ENCODE measurements around the gene LHCGR. TPM values are rescaled to one million over a fixed set of nuclear protein-coding genes. Genes with fewer than 3 reads are reported as not detected.

Gene LHCGR
- total and polyA plus RNA-seq, 8 donors = not detected

DNA sequence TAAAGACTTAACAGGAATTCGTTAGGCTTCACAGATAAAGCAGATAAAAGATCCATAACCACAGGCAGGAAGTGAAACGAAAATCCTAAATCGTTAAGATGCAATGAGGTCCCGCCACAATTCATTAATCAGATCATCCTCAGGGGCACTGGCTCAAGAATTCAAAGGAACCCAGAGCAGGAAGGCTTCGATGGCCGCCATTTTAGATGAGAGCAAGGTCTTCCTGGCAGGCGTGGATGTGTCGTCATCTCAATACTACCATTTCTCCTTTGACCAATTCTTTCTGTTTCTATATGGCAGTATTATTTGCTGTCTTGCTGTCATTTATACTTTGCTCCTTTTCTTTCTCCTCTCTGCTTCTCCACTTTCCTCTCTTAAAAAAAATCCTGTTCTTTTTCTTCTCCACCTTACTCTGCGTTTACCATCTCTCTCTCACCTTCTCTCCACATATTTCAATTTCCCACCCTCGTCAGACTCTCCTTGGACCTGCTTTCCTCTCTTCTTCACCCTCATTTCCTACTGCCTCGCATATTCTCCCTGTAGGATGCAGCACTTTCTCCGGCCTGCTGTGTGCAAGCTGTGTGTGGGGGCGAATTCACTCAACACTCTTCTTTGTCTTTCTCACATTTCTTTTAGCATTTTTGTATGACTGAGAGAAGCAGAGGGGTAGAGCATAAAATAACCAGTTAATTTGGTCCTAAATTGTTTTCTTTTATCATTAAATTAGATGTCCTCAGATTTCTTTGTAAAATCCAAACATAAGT, 35.1 kb upstream of the LHCGR start:
- Histone ChIP-seq H3K4me3 (no peak overlapping the region), H3K9me3 (no peaks in the 10 kb centered on the region), H3K27ac (no peak overlapping the region), H3K4me1 (no peaks in the 10 kb centered on the region), H3K27me3 (no peaks in the 10 kb centered on the region), H3K36me3 (no peaks in the 10 kb centered on the region)
- WGBS, 2 donors = 46 to 58% methylated on average over 13 of the region's 13 CpGs
- TF ChIP-seq, protein P1, sequence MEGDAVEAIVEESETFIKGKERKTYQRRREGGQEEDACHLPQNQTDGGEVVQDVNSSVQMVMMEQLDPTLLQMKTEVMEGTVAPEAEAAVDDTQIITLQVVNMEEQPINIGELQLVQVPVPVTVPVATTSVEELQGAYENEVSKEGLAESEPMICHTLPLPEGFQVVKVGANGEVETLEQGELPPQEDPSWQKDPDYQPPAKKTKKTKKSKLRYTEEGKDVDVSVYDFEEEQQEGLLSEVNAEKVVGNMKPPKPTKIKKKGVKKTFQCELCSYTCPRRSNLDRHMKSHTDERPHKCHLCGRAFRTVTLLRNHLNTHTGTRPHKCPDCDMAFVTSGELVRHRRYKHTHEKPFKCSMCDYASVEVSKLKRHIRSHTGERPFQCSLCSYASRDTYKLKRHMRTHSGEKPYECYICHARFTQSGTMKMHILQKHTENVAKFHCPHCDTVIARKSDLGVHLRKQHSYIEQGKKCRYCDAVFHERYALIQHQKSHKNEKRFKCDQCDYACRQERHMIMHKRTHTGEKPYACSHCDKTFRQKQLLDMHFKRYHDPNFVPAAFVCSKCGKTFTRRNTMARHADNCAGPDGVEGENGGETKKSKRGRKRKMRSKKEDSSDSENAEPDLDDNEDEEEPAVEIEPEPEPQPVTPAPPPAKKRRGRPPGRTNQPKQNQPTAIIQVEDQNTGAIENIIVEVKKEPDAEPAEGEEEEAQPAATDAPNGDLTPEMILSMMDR (IDR thresholded peaks at IDR 0.05) = no peak
- no peak for FAIRE-seq
- ATAC-seq = no peak
- no peak for DNase-seq
- intact Hi-C loops (cut with DNase I) = no loop called here

DNA sequence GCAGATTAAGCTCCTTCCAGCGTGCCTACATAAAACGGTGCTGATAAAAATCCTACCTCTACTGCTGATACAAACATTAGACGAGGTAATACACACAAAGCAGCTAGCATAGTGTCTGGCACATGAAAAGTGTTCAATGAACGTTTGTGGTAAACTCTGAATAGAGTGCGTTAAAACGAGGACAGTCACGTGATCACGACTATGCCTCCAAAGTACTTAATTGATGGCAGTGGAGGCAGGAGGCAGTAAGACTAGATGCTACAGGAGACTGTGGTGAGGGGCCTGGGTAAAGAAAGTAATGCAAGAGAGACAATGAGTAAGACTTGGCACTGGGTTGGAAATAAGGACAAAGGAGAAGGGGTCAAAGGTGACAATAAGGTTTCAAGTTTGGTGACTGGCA, 32.1 kb upstream of the LHCGR start:
- no peaks in the 10 kb centered on the region for H3K4me1 ChIP-seq
- no peak overlapping the region for H3K27ac ChIP-seq
- 57 to 71% methylated on average over 8 of the region's 8 CpGs for WGBS, 2 donors
- no peaks in the 10 kb centered on the region for H3K36me3 ChIP-seq
- no peak for DNase-seq
- no peak for FAIRE-seq
- ATAC-seq = no peak
- H3K4me3 ChIP-seq = no peak overlapping the region
- H3K27me3 ChIP-seq = no peaks in the 10 kb centered on the region
- intact Hi-C loops (cut with DNase I) = no loop called here
- TF ChIP-seq, protein P1 (IDR thresholded peaks at IDR 0.05) = no peak
- no peaks in the 10 kb centered on the region for H3K9me3 ChIP-seq

DNA sequence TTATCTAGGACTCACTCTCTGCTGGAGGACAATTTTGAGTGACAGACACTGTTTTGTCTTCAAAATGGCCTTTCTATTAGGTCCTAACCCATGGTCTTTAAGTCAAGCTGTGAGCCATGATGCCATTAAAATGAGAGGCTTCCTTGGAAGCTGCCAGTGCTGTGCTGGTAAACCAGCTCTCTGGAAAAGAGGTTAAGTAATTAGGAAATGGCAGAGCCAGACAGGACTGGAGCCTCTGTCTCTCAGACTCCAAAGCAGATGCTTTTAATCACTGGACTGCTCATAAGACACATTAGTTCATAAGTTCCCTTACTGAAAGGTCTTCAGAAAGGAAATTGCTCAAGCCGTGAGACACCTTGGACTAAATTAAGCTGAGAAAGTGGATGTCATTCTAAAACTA, 25.8 kb upstream of the LHCGR start:
- FAIRE-seq (no peak), ATAC-seq (no peak), DNase-seq (no peak)
- TF ChIP-seq, protein P1 (IDR thresholded peaks at IDR 0.05) = no peak
- Histone ChIP-seq H3K27ac (no peak overlapping the region), H3K4me3 (no peak overlapping the region), H3K36me3 (no peaks in the 10 kb centered on the region), H3K9me3 (no peaks in the 10 kb centered on the region), H3K4me1 (no peaks in the 10 kb centered on the region), H3K27me3 (no peaks in the 10 kb centered on the region)
- intact Hi-C loops (cut with DNase I) = no loop called here
- 75 to 82% methylated on average over 1 of the region's 1 CpG for WGBS, 2 donors

DNA sequence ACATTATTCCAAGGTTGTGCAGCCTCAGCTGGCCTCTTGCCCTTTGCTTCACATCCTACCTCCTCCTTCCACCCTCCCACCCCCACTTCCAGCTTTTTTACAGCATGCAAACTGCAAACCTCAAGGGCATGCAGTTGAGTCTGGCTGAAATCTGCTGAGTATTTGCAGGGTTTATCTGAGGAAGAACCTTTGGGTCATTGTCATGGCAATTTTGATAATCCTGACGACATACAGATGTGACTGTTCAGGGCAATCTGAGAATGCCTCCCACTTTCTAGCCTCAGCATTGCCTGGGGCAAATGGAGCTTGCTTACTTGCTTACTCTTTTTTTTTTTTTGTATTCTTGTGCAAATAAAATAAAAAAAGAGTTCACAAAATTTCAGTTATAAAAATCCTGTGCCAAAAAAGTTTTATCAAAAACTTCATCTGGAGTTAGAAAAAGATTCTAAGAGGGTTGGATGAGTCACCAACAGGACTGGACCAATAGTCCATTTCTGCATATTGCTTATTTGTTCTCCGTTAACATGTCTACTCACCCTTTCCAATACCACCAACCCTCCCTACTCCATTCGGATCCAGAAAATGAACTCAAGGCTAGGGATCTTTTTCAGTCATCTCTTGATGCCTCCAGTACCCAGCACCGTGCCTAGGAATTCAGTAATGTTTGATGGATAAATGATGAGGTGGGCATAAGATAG, 23.6 kb upstream of the LHCGR start:
- Histone ChIP-seq H3K4me1 (no peaks in the 10 kb centered on the region), H3K36me3 (no peaks in the 10 kb centered on the region), H3K27me3 (no peaks in the 10 kb centered on the region), H3K27ac (no peak overlapping the region), H3K9me3 (no peaks in the 10 kb centered on the region), H3K4me3 (no peak overlapping the region)
- DNase-seq (no peak), FAIRE-seq (no peak), ATAC-seq (no peak)
- WGBS, 2 donors = 31 to 43% methylated on average over 4 of the region's 4 CpGs
- intact Hi-C loops (cut with DNase I) = no loop called here
- TF ChIP-seq, protein P1 (IDR thresholded peaks at IDR 0.05) = no peak

DNA sequence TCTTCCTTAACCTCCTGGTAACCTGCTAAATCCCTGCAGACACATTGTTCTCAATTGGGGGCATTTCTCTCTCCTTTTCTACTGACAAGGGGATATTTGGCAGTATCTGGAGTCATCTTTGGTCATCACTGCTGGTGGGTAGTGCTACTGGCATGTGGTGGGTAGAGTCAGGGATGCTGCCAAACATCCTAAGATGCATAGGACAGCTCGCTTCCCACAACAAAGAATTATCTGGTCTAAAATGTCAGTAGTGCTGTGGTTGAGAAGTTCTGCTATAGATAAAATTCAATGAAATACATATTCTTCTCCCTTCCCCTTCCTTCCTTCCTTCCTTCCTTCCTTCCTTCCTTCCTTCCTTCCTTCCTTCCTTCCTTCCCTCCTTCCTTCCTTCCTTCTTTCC, 18.7 kb upstream of the LHCGR start:
- Histone ChIP-seq H3K4me1 (no peaks in the 10 kb centered on the region), H3K27ac (no peak overlapping the region), H3K36me3 (no peaks in the 10 kb centered on the region), H3K4me3 (no peak overlapping the region), H3K9me3 (no peaks in the 10 kb centered on the region), H3K27me3 (no peaks in the 10 kb centered on the region)
- WGBS, 2 donors = 32 to 48% methylated on average over 1 of the region's 1 CpG
- intact Hi-C loops (cut with DNase I) = no loop called here
- no peak for DNase-seq
- ATAC-seq = no peak
- no peak for FAIRE-seq
- TF ChIP-seq, protein P1 (IDR thresholded peaks at IDR 0.05) = no peak

Measured in pancreas (tissue), 10 donors.